OCI-LY7 (cell line): ENCODE data around the gene CHPF2. TPM values are rescaled to one million over a fixed set of nuclear protein-coding genes. Genes with fewer than 3 reads are reported as not detected.

Source experiments
- BruUV-seq: library from RNA; stranded (reverse); fragments of 400-500 nt; replicated peaks from 2 replicates; lab custom pipeline; 2021; lab: Mats Ljungman, UMichigan
- CTCF ChIA-PET: fragments of 300-600 bp; sonication (Branson Sonifier 250); formaldehyde crosslinking; loops from one replicate; lab custom pipeline; 2022; ENCODE audit warnings: antibody characterized with exemption; ENCODE audit not compliant: unreplicated experiment; lab: Charles Lee
- POLR2A ChIA-PET: fragments of 300-600 bp; sonication (Branson Sonifier 250); formaldehyde crosslinking; loops from one replicate; lab custom pipeline; 2022; ENCODE audit warnings: antibody characterized with exemption; lab: Charles Lee
- DNase-seq: peaks from one replicate; pipeline ENCODE4 v3.0.0-alpha.2; 2015; ENCODE audit warnings: low spot score
- H2AFZ ChIP-seq: fragments of 200-600 bp; sonication (generic), shearing (Covaris generic); 2 replicates; pipeline ENCODE4 v1.6.1; 2014; ENCODE audit warnings: mild to moderate bottlenecking, antibody characterized with exemption, low read length, moderate library complexity
- H3K27ac ChIP-seq: fragments of 200-600 bp; sonication (generic); 2 replicates; pipeline ENCODE4 v1.5.1; 2014; ENCODE audit warnings: mixed run types, low read depth, mild to moderate bottlenecking, moderate library complexity, low read length, inconsistent platforms; ENCODE audit not compliant: poor library complexity, severe bottlenecking
- H3K36me3 ChIP-seq: fragments of 200-600 bp; sonication (generic); 2 replicates; pipeline ENCODE4 v1.6.1; 2014; ENCODE audit warnings: mild to moderate bottlenecking, antibody characterized with exemption, low read length, moderate library complexity, mixed read lengths; ENCODE audit not compliant: insufficient read depth
- H3K4me1 ChIP-seq: fragments of 200-600 bp; sonication (generic); 2 replicates; pipeline ENCODE4 v1.5.1; 2014; ENCODE audit warnings: mild to moderate bottlenecking, low read length; ENCODE audit not compliant: insufficient read depth, poor library complexity, severe bottlenecking
- H3K4me2 ChIP-seq: fragments of 200-600 bp; sonication (generic); 2 replicates; pipeline ENCODE4 v1.6.1; 2014; ENCODE audit warnings: mild to moderate bottlenecking, low read length
- H3K4me3 ChIP-seq: fragments of 200-600 bp; sonication (generic); 2 replicates; pipeline ENCODE4 v1.5.1; 2014; ENCODE audit warnings: mild to moderate bottlenecking, low read depth, low read length; ENCODE audit not compliant: poor library complexity, severe bottlenecking
- H3K79me2 ChIP-seq: fragments of 200-600 bp; sonication (generic); 2 replicates; pipeline ENCODE4 v1.6.1; 2016; ENCODE audit warnings: low read depth, mild to moderate bottlenecking, low read length, moderate library complexity, mixed read lengths; ENCODE audit not compliant: insufficient read depth
- H3K9me2 ChIP-seq: fragments of 200-600 bp; sonication (generic); 2 replicates; pipeline ENCODE4 v1.6.1; 2016; ENCODE audit warnings: mild to moderate bottlenecking, low read length, mixed read lengths; ENCODE audit not compliant: insufficient read depth
- H3K9me3 ChIP-seq: fragments of 200-600 bp; sonication (generic); 2 replicates; pipeline ENCODE4 v1.6.1; 2014; ENCODE audit warnings: mild to moderate bottlenecking, mixed run types, low read length, mixed read lengths
- H4K20me1 ChIP-seq: fragments of 200-600 bp; sonication (generic); 2 replicates; pipeline ENCODE4 v1.6.1; 2014; ENCODE audit warnings: mild to moderate bottlenecking, antibody characterized with exemption, low read length, moderate library complexity, mixed read lengths; ENCODE audit not compliant: insufficient read depth
- CTCF ChIP-seq: fragments of 200-600 bp; sonication (generic); conservative IDR thresholded peaks from 2 replicates; pipeline ENCODE4 v1.5.1; 2014; ENCODE audit warnings: mild to moderate bottlenecking, antibody characterized with exemption, low read length, moderate library complexity, mixed read lengths
- EZH2phosphoT487 ChIP-seq: fragments of 200-600 bp; sonication (generic); IDR thresholded peaks from 2 replicates; pipeline ENCODE4 v1.6.1; 2018; ENCODE audit warnings: low read depth, borderline replicate concordance, mild to moderate bottlenecking, mixed run types, antibody characterized with exemption, low read length, moderate library complexity, mixed read lengths
- intact Hi-C: fragments of 100-400 bp; cut with micrococcal nuclease; formaldehyde crosslinking; loops from one replicate; pipeline ENCODE4 v1.10.0; 2022; ENCODE audit not compliant: unreplicated experiment
- total RNA-seq, 2 experiments: library from RNA; depleted of rRNA in 1 of 2; stranded (reverse); fragments of >200 nt in 1 of 2; shearing (Covaris generic) in 1 of 2; gene quantifications; 2 replicates each; pipeline ENCODE4 v1.2.3, GENCODE V29; 2014 to 2022

Gene CHPF2
- total RNA-seq, 2 experiments from 2014 or later = 27.0 to 29.8 TPM

- no peak for DNase-seq
- Histone ChIP-seq H4K20me1 (peaks cover 4% of the 10 kb centered on the region), H3K4me1 (peaks cover 22% of the 10 kb centered on the region), H3K9me2 (no peaks in the 10 kb centered on the region), H3K4me2 (peak overlapping the region; percentile 100), H3K27ac (no peak overlapping the region), H3K36me3 (peaks cover 44% of the 10 kb centered on the region), H3K4me3 (peak overlapping the region; percentile 94), H3K9me3 (no peaks in the 10 kb centered on the region), H2AFZ (no peak overlapping the region), H3K79me2 (peaks cover 22% of the 10 kb centered on the region)
- POLR2A ChIA-PET = interaction anchor here (0.6 kb wide), 1 partner anchor 656 kb away, joined by 3 read pairs; no protein-coding TSS in a partner anchor
- CTCF ChIA-PET = interaction anchor here (0.9 kb wide), 1 partner anchor 18 kb away, joined by 4 read pairs; no protein-coding TSS in a partner anchor
- no TSS peak for BruUV-seq
- no peak for TF ChIP-seq EZH2phosphoT487
- no peak for TF ChIP-seq CTCF
- intact Hi-C loops = loop anchor here (5.0 kb wide), 1 partner anchor 144 kb away; the partner anchor contains the start of genes FASTK and TMUB1
Observed at GRCh38 chr7:151225948-151226510, 6.3 kb upstream of the CHPF2 start.

GRCh38 chr7:151226560-151226874 is 5.8 kb upstream of the CHPF2 start:
- H3K9me2 ChIP-seq = no peaks in the 10 kb centered on the region
- H2AFZ ChIP-seq = peak overlapping the region; percentile 56; the same call in 1 of the 2 replicates
- ChIA-PET CTCF (interaction anchor here (0.9 to 1.4 kb wide), 2 partner anchors 18 to 125 kb away, joined by 4 to 8 read pairs; no protein-coding TSS in a partner anchor), POLR2A (interaction anchor here (0.6 to 1.1 kb wide), 2 partner anchors 17 to 146 kb away, joined by 3 read pairs; partner anchors contain the start of gene FASTK)
- no peak for TF ChIP-seq EZH2phosphoT487
- no peak for TF ChIP-seq CTCF
- H4K20me1 ChIP-seq = peaks cover 4% of the 10 kb centered on the region
- peaks cover 41% of the 10 kb centered on the region for H3K36me3 ChIP-seq
- BruUV-seq = TSS peak; percentile 28
- peaks cover 22% of the 10 kb centered on the region for H3K79me2 ChIP-seq
- no peaks in the 10 kb centered on the region for H3K9me3 ChIP-seq
- peak overlapping the region; percentile 94 for H3K4me3 ChIP-seq
- peak overlapping the region; percentile 4 for H3K27ac ChIP-seq
- H3K4me1 ChIP-seq = peaks cover 27% of the 10 kb centered on the region
- intact Hi-C loops = loop anchor here (5.0 kb wide), 1 partner anchor 144 kb away; the partner anchor contains the start of genes FASTK and TMUB1
- H3K4me2 ChIP-seq = peak overlapping the region; percentile 100
- no peak for DNase-seq
